GM12892 (cell line): ENCODE measurements around the gene DDX10.

Source experiments
- POLR2A ChIP-seq: IDR thresholded peaks from 2 replicates; pipeline ENCODE4 v1.6.1; 2011; ENCODE audit warnings: low read depth, low read length, control low read depth
- POLR2AphosphoS5 ChIP-seq: IDR thresholded peaks from 2 replicates; pipeline ENCODE4 v1.6.1; 2011; ENCODE audit warnings: low read depth, low read length, control low read depth
- TAF1 ChIP-seq: IDR thresholded peaks from 2 replicates; pipeline ENCODE4 v1.6.1; 2011; ENCODE audit warnings: low read depth, mild to moderate bottlenecking, control low read depth, low read length, borderline replicate concordance

DNA sequence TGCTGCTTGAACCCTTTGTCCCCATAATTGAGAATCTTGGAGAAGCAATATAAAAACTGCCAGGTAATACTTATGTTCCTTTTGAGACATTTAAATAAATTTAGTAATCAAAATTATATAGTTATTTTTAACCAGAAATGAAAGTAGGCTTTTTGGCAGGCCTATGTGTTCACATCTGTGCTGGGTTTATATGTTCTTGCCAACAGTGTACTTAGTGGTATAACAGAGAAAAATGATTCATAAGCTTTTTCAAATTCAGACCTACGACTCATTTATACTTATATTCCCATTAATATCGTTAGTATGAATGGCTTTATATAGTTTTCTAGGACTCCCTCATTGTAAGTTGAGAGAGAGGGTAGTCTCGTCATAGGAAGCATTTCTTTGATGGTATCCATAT, 79.0 kb downstream of the DDX10 start:
- TF ChIP-seq POLR2A: no peak
- TF ChIP-seq POLR2AphosphoS5: no peak
- TF ChIP-seq TAF1: no peak
